C4-2B (cell line): Measurements from ENCODE around the gene PYHIN1.
A peak's percentile ranks its signal among the peaks of the same experiment; 100 is the strongest.

Source experiments
- H3K27ac ChIP-seq: fragments of 450-650 bp; 2 replicates; pipeline ENCODE4 v1.5.1; 2017
- ZFX ChIP-seq: fragments of 450-650 bp; IDR thresholded peaks from 2 replicates; pipeline ENCODE4 v1.6.1; 2017
- TF ChIP-seq, protein P1 (sequence below): fragments of 450-650 bp; conservative IDR thresholded peaks from 2 replicates; pipeline ENCODE4 v1.5.1; 2017; ENCODE audit warnings: mild to moderate bottlenecking

The PYHIN1 gene

DNA sequence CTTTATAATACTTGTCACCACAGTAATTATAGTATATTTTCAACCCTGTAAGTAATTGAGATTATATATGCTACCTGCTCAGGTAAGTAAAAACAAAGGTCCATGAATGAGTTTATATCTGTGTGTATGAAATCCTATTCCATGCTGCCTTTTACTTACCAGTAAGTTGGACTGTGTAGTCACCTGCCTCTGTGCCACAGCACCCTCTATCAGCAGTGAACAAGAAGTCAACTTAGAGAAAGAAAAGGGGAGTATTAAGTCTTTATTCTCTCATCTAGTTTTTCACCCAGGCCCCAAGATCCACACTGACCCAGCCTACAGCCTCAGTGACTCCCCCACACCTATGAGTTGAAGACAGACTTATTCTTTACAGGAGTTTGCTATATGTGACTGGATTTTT lies 41.5 kb downstream of the PYHIN1 start:
- H3K27ac ChIP-seq = no peak overlapping the region
- TF ChIP-seq ZFX = no peak
- TF ChIP-seq, protein P1, sequence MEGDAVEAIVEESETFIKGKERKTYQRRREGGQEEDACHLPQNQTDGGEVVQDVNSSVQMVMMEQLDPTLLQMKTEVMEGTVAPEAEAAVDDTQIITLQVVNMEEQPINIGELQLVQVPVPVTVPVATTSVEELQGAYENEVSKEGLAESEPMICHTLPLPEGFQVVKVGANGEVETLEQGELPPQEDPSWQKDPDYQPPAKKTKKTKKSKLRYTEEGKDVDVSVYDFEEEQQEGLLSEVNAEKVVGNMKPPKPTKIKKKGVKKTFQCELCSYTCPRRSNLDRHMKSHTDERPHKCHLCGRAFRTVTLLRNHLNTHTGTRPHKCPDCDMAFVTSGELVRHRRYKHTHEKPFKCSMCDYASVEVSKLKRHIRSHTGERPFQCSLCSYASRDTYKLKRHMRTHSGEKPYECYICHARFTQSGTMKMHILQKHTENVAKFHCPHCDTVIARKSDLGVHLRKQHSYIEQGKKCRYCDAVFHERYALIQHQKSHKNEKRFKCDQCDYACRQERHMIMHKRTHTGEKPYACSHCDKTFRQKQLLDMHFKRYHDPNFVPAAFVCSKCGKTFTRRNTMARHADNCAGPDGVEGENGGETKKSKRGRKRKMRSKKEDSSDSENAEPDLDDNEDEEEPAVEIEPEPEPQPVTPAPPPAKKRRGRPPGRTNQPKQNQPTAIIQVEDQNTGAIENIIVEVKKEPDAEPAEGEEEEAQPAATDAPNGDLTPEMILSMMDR = peak; percentile 19

DNA sequence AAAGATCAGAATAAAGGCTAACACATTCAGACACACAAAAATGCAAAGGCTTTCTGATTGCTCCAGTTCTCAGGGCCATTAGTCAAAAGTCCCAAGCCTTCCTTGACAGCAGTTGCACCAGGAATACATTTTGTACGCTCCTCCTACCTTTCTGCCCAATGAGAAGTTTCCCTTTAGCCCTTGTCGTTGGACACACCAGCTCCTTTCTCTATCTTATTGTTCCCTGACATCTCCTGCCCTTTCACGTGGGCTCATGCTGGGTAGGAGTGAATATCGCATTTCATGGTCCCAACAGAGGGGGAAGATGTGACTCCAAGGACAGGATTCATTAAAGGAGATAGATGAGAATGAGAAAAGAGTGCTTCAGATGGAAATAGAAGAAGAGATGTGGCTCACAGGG lies 44.9 kb downstream of the PYHIN1 start:
- TF ChIP-seq ZFX = no peak
- TF ChIP-seq, protein P1 = no peak
- H3K27ac ChIP-seq = no peak overlapping the region

GRCh38 chr1:158978730-158979129 lies 47.4 kb downstream of the PYHIN1 start:
- no peak overlapping the region for H3K27ac ChIP-seq
- TF ChIP-seq, protein P1 = no peak
- no peak for TF ChIP-seq ZFX

GRCh38 chr1:158979229-158979628 lies 47.9 kb downstream of the PYHIN1 start:
- no peak overlapping the region for H3K27ac ChIP-seq
- no peak for TF ChIP-seq ZFX
- TF ChIP-seq, protein P1 = no peak

GRCh38 chr1:158983235-158983634 lies 51.9 kb downstream of the PYHIN1 start:
- TF ChIP-seq, protein P1 = no peak
- TF ChIP-seq ZFX = no peak
- no peak overlapping the region for H3K27ac ChIP-seq

GRCh38 chr1:158984386-158984785 lies 53.0 kb downstream of the PYHIN1 start:
- no peak overlapping the region for H3K27ac ChIP-seq
- TF ChIP-seq, protein P1 = no peak
- TF ChIP-seq ZFX = no peak

DNA sequence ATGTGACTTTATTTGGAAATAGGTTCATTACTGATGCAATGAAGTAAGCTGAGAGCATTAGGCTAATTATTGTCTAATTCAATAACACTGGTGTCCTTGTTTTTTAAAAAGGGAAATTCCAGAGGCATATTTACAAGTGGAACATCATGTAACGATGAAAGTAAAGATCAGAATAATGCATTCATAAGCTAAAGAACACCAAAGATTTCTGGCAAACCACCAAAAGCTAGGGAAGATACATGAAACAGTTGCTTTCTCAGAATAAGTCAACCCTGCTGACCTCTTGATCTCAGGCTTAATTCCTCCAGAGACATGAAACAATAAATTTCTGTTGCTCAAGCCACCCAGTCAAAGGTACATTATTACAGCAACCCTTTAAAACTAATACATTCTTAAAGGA lies 58.1 kb downstream of the PYHIN1 start:
- H3K27ac ChIP-seq = no peak overlapping the region
- TF ChIP-seq ZFX = no peak
- TF ChIP-seq, protein P1 = no peak
